HG02610 (cell line): ENCODE measurements around the gene WWOX.
"Not testable (repeated sequence)": the region's sequence is repeated elsewhere in the genome, so short reads cannot be mapped to it uniquely, and the experiment has no call there.

Experiments
- ATAC-seq: cut with Tn5 transposase; IDR thresholded peaks from one replicate; pipeline ENCODE4 v1.9.1; 2021; ENCODE audit warnings: mild to moderate bottlenecking, moderate library complexity; ENCODE audit not compliant: unreplicated experiment

Gene WWOX

GRCh38 chr16:79253100-79253631 lies 1153.7 kb downstream of the WWOX start:
- ATAC-seq, result no peak

DNA sequence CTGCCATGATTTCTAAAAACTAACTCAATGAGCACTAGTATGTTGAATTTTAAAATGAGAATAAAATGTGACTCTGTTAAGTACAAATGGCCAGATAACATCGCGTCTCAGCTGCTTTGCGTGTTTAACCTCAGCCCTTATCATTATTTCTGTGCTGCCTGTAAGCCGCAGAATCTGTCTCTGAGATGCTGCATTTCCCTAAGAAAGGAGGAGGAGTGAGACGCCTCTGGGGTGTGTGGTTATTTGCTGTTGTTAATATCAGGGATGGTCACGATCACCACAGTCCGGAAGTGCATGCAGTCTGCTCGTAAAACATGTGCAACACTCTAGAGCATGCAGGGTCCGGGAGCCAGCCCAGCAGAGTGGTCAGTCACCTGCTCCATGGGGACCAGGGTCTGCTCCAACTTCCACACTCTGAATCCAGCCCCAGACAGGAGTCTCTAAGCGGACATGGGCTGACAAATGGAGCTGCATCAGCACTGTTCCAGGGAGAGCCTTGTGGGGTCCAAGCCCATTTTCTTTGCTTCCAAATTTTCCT lies 1158.6 kb downstream of the WWOX start:
- no peak for ATAC-seq

- not testable (repeated sequence) for ATAC-seq
Observed at GRCh38 chr16:79260890-79261289, 1161.4 kb downstream of the WWOX start.

DNA sequence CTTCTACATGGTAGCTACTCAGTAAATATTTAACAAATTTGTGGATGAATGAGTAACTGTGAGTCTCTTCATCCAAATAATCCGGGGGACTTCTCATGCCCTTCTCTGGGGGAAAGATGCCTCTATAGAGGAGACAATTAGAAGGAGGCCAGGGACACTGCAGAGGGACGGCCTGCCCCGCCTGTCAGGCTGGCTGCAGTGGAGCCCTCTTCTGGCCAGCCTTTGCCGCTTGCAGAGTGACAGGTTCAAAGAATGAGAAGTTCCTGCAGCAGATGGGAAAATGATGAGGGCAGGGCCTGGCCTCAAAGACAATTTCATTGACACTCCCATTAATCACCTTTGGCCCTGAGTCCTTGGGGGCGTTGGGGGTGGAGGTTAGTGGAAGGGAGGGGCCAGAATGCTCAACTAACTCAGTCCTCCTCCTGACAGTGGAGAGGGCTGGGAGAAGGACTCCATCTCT lies 1162.1 kb downstream of the WWOX start:
- no peak for ATAC-seq

GRCh38 chr16:79261944-79262552 lies 1162.6 kb downstream of the WWOX start:
- no peak for ATAC-seq
